ENCODE measurements around the gene IL9. TPM values are rescaled to one million over a fixed set of nuclear protein-coding genes. Genes with fewer than 3 reads are reported as not detected.

Gene IL9
- not detected in 2 replicates for total RNA-seq

DNA sequence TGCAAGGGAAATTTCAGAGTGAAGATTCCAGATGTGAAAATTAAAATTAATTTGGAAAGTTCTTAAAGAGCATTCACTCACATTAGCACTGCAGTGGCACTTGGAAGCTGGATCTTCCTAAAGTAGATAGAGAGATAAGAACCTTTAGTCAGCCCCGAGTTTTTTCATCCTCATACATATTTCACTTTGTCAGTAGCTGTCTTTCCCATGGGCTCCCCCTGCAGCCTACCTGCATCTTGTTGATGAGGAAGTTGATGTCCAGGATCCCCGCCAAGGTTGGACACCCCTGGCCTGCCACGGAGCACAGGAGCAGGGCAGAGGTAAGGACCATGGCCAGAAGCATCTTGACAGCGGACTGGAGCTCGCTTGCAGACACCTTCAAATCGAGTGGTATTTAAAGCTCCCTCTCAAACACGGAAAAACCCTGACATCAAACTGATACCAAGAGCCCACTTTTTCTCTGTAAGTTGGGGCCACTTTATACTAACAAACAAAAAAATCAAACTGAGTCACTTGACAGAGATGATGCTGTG is at the start of gene IL9:
TSS of gene IL9 (minus strand) at position 368 of the 533 bp plus-strand sequence. CDS start at position 343, 25 bp downstream.

Other genes with a start within 250 kb of the IL9 start
- gene SLC25A48, start 61.2 kb downstream of the IL9 start, total RNA-seq: under 0.01 TPM in 1 of 2 replicates, not detected in the other
- gene LECT2, start 59.1 kb upstream of the IL9 start, total RNA-seq: not detected in 2 replicates
- 247 and 625 TPM in 2 replicates for gene TGFBI, start 133.1 kb upstream of the IL9 start, total RNA-seq
- 47.9 and 50.4 TPM in 2 replicates for gene SMAD5, start 237.0 kb upstream of the IL9 start, total RNA-seq